GM21360 (cell line): ENCODE measurements around the gene SRD5A1.
A peak's percentile ranks its signal among the peaks of the same experiment; 100 is the strongest.

Experiments used
- ATAC-seq: cut with Tn5 transposase; IDR thresholded peaks from one replicate; pipeline ENCODE4 v1.9.1; 2021; ENCODE audit warnings: mild to moderate bottlenecking, moderate library complexity; ENCODE audit not compliant: unreplicated experiment

Gene SRD5A1

GRCh38 chr5:6711409-6712141 is 78.3 kb downstream of the SRD5A1 start:
- ATAC-seq: no peak

GRCh38 chr5:6712142-6712576 is 78.9 kb downstream of the SRD5A1 start:
- peak; percentile 17 for ATAC-seq

- peak; percentile 57 for ATAC-seq
Observed at GRCh38 chr5:6712577-6713273, 79.5 kb downstream of the SRD5A1 start.

- ATAC-seq: peak; percentile 19
Observed at GRCh38 chr5:6713274-6714225, 80.3 kb downstream of the SRD5A1 start, which contains the start of gene TENT4A. Gene TENT4A, plus strand, starts transcription at chr5:6713432. Its CDS starts 552 bp downstream, at chr5:6713984.

- no peak for ATAC-seq
Observed at GRCh38 chr5:6714226-6715041, 81.2 kb downstream of the SRD5A1 start.

GRCh38 chr5:6715271-6715670 is 82.0 kb downstream of the SRD5A1 start:
- no peak for ATAC-seq

GRCh38 chr5:6715758-6716628 is 82.8 kb downstream of the SRD5A1 start:
- no peak for ATAC-seq

- no peak for ATAC-seq
Observed at GRCh38 chr5:6716629-6717149, 83.4 kb downstream of the SRD5A1 start.

GRCh38 chr5:6717247-6717646 is 84.0 kb downstream of the SRD5A1 start:
- no peak for ATAC-seq

- ATAC-seq: no peak
Observed at GRCh38 chr5:6717687-6718086, 84.4 kb downstream of the SRD5A1 start.

GRCh38 chr5:6718161-6718681 is 85.0 kb downstream of the SRD5A1 start:
- no peak for ATAC-seq

GRCh38 chr5:6718718-6719117 is 85.5 kb downstream of the SRD5A1 start:
- no peak for ATAC-seq

- ATAC-seq: no peak
Observed at GRCh38 chr5:6719417-6719816, 86.2 kb downstream of the SRD5A1 start.

- ATAC-seq: no peak
Observed at GRCh38 chr5:6719896-6720560, 86.8 kb downstream of the SRD5A1 start.

GRCh38 chr5:6720561-6720921 is 87.3 kb downstream of the SRD5A1 start:
- ATAC-seq: no peak

GRCh38 chr5:6721442-6721841 is 88.2 kb downstream of the SRD5A1 start:
- peak; percentile 1 for ATAC-seq

- ATAC-seq: peak; percentile 62
Observed at GRCh38 chr5:6722015-6722414, 88.8 kb downstream of the SRD5A1 start.

- no peak for ATAC-seq
Observed at GRCh38 chr5:6723122-6723815, 90.0 kb downstream of the SRD5A1 start.
